ENCODE results near the gene KIFC3. TPM values are rescaled to one million over a fixed set of nuclear protein-coding genes. Genes with fewer than 3 reads are reported as not detected.
A peak's percentile ranks its signal among the peaks of the same experiment; 100 is the strongest.

Gene KIFC3
- total and polyA plus RNA-seq, 2 of the 13 experiments (the other 11 are each of a cell fraction or from before 2014, with no cell fraction given): 42.1 to 45.3 TPM

- TF ChIP-seq PAX8 (CRISPR knock-in tag; IDR thresholded peaks at IDR 0.05; ENCODE audit: borderline replicate concordance): no peak
- TF ChIP-seq MEIS1 (CRISPR knock-in tag; IDR thresholded peaks at IDR 0.05; ENCODE audit: borderline replicate concordance): 0 out of 2 replicates have a peak, but pooled peaks have one; percentile 33
- peak; percentile 19; the same call in 1 of the 2 replicates for TF ChIP-seq FOSL2 (CRISPR knock-in tag; IDR thresholded peaks at IDR 0.05)
- TF ChIP-seq TCF7 (IDR thresholded peaks at IDR 0.05; ENCODE audit: low read depth): no peak
- TF ChIP-seq NFKB2 (CRISPR knock-in tag; IDR thresholded peaks at IDR 0.05; ENCODE audit: borderline replicate concordance): peak; percentile 20; the same call in 1 of the 2 replicates
- no peak for TF ChIP-seq ZNF432 (CRISPR knock-in tag; IDR thresholded peaks at IDR 0.05; ENCODE audit: borderline replicate concordance)
- no peak for TF ChIP-seq ZNF333 (CRISPR knock-in tag; IDR thresholded peaks at IDR 0.05; ENCODE audit: borderline replicate concordance)
- no peak for TF ChIP-seq ZBTB7B (CRISPR knock-in tag; IDR thresholded peaks at IDR 0.05)
- TF ChIP-seq RCOR2 (CRISPR knock-in tag; IDR thresholded peaks at IDR 0.05): no peak
- TF ChIP-seq ZNF687 (CRISPR knock-in tag; IDR thresholded peaks at IDR 0.05): peak; percentile 83
- TF ChIP-seq, protein P1, sequence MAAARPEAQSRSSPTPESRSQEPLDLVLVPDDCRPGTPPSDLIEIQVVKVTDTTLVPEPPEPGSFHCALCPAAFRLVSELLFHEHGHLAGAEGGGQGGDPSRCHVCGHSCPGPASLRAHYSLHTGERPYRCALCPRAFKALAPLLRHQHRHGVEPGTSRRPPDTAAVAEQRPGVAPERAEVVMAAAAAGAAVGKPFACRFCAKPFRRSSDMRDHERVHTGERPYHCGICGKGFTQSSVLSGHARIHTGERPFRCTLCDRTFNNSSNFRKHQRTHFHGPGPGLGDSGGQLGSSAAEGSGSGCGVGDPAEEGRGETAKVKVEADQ (CRISPR knock-in tag; IDR thresholded peaks at IDR 0.05; ENCODE audit: borderline replicate concordance): 0 out of 2 replicates have a peak, but pooled peaks have one; percentile 47
- TF ChIP-seq ZBTB25 (CRISPR knock-in tag; IDR thresholded peaks at IDR 0.05): no peak; the same call in 1 of the 2 replicates
- TF ChIP-seq KAT2B (IDR thresholded peaks at IDR 0.05; ENCODE audit: borderline replicate concordance, low read depth, low read length): no peak
- peak; percentile 66; the same call in 1 of the 2 replicates for TF ChIP-seq RFX5 (IDR thresholded peaks at IDR 0.05; ENCODE audit: low read depth, low read length)
- peak; percentile 58; the same call in 1 of the 2 replicates for TF ChIP-seq SATB2 (CRISPR knock-in tag; IDR thresholded peaks at IDR 0.05)
- TF ChIP-seq EHMT2 (IDR thresholded peaks at IDR 0.05; ENCODE audit: borderline replicate concordance, low read depth, low read length): peak; percentile 66; the same call in 1 of the 2 replicates
- TF ChIP-seq, protein P2, sequence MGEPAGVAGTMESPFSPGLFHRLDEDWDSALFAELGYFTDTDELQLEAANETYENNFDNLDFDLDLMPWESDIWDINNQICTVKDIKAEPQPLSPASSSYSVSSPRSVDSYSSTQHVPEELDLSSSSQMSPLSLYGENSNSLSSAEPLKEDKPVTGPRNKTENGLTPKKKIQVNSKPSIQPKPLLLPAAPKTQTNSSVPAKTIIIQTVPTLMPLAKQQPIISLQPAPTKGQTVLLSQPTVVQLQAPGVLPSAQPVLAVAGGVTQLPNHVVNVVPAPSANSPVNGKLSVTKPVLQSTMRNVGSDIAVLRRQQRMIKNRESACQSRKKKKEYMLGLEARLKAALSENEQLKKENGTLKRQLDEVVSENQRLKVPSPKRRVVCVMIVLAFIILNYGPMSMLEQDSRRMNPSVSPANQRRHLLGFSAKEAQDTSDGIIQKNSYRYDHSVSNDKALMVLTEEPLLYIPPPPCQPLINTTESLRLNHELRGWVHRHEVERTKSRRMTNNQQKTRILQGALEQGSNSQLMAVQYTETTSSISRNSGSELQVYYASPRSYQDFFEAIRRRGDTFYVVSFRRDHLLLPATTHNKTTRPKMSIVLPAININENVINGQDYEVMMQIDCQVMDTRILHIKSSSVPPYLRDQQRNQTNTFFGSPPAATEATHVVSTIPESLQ (CRISPR knock-in tag; conservative IDR thresholded peaks at IDR 0.05): no peak
- TF ChIP-seq PHF5A (CRISPR knock-in tag; IDR thresholded peaks at IDR 0.05; ENCODE audit: low read depth, unreplicated experiment): no peak
- peak; percentile 81 for TF ChIP-seq ZNF776 (CRISPR knock-in tag; IDR thresholded peaks at IDR 0.05)
- 0 out of 2 replicates have a peak, but pooled peaks have one; percentile 88 for TF ChIP-seq AKAP8 (CRISPR knock-in tag; IDR thresholded peaks at IDR 0.05)
- peak; percentile 5 for TF ChIP-seq SKI (IDR thresholded peaks at IDR 0.05; ENCODE audit: partially characterized antibody)
These were observed 67.2 kb downstream of the KIFC3 start (continued) for GRCh38 chr16:57734925-57735754.

Measured in HepG2 (cell line).